ENCODE results near the gene IGFL4. TPM values are rescaled to one million over a fixed set of nuclear protein-coding genes. Genes with fewer than 3 reads are reported as not detected.
A peak's percentile ranks its signal among the peaks of the same experiment; 100 is the strongest.

IGFL4 gene
- total RNA-seq, 3 donors from 2014 or later: not detected

DNA sequence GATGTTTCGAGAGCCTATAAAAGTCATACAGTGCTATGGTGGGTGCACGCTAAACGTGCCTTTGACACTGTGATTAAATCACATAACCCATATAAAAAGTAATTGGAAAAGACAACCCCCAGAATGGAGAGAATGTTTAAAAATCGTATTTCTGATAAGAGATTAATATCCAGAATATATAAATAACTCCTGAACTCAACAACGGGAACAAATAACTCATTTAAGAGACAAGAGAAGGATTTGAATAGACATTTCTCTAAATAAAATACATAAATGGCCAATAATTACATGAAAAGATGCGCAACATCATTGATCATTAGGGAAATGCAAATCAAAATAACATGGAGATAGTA is 37.0 kb upstream of the IGFL4 start:
- peaks cover 2 to 10% of the 10 kb centered on the region in 2 donors for H3K27me3 ChIP-seq
- H3K4me1 ChIP-seq: no peaks in the 10 kb centered on the region
- peak overlapping the region in 2 of 3 donors; percentile 41 to 64 for H3K4me3 ChIP-seq
- H3K36me3 ChIP-seq: no peaks in the 10 kb centered on the region
- no peak for DNase-seq (ENCODE audit: low spot score in 2 of 2)
- H3K9me3 ChIP-seq: no peaks in the 10 kb centered on the region
- intact Hi-C loops (cut with DNase I; ENCODE audit: low total_unique reads): loop anchor here (2.0 to 10.0 kb wide), 2 partner anchors 53 to 187 kb away; partner anchors contain the start of gene PGLYRP1
- no peak overlapping the region for H3K27ac ChIP-seq
- TF ChIP-seq, protein P1, sequence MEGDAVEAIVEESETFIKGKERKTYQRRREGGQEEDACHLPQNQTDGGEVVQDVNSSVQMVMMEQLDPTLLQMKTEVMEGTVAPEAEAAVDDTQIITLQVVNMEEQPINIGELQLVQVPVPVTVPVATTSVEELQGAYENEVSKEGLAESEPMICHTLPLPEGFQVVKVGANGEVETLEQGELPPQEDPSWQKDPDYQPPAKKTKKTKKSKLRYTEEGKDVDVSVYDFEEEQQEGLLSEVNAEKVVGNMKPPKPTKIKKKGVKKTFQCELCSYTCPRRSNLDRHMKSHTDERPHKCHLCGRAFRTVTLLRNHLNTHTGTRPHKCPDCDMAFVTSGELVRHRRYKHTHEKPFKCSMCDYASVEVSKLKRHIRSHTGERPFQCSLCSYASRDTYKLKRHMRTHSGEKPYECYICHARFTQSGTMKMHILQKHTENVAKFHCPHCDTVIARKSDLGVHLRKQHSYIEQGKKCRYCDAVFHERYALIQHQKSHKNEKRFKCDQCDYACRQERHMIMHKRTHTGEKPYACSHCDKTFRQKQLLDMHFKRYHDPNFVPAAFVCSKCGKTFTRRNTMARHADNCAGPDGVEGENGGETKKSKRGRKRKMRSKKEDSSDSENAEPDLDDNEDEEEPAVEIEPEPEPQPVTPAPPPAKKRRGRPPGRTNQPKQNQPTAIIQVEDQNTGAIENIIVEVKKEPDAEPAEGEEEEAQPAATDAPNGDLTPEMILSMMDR (IDR thresholded peaks at IDR 0.05): peak in 2 of 3 donors; percentile 4 to 9
- TF ChIP-seq POLR2AphosphoS5 (IDR thresholded peaks at IDR 0.05): no peak

DNA sequence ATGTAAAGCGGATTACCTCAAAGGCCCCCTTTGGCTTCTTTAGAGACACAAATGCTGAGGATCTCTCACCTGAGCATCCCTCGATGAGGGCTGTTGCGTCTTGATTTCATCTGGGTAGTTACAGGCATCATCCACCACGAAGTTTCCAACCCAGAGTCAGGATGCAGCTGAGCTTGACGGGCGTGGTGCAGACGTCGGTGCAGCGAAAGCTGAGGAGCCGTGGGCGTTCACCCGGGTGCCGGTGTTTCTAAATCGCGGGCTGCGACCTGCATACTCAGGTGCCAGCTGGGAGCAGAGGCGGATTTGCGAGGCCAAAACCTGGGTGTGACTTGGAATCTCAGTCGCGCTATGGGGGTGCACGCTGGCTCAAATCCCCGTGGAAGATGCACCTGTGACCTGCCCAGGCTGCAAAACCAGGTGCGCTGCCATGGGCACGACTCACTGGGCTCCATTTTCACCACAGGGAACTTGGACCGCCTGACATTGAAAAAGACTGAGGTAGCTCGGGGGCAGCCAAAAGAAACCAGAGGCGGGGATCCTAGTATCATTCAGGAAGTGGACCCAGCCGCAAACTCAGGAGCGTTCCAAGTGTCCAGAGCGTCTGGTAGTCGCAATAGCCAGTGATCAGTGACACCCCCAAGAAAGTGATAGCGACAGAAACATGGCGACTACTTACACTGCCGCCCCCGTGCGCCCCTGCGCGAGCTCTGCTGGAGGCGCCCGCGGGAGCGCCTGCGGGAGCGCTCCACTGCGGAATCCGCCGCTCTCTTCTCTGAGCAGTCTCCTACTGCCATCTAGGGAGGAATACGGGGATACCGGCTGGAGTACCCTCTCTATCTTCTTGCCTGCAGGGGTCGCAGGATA is 36.4 kb upstream of the IGFL4 start:
- DNase-seq (ENCODE audit: low spot score in 2 of 2): peak in 1 of 2 donors; percentile 47
- intact Hi-C loops (cut with DNase I; ENCODE audit: low total_unique reads): loop anchor here (2.0 to 10.0 kb wide), 2 partner anchors 52 to 188 kb away; partner anchors contain the start of gene PGLYRP1

DNA sequence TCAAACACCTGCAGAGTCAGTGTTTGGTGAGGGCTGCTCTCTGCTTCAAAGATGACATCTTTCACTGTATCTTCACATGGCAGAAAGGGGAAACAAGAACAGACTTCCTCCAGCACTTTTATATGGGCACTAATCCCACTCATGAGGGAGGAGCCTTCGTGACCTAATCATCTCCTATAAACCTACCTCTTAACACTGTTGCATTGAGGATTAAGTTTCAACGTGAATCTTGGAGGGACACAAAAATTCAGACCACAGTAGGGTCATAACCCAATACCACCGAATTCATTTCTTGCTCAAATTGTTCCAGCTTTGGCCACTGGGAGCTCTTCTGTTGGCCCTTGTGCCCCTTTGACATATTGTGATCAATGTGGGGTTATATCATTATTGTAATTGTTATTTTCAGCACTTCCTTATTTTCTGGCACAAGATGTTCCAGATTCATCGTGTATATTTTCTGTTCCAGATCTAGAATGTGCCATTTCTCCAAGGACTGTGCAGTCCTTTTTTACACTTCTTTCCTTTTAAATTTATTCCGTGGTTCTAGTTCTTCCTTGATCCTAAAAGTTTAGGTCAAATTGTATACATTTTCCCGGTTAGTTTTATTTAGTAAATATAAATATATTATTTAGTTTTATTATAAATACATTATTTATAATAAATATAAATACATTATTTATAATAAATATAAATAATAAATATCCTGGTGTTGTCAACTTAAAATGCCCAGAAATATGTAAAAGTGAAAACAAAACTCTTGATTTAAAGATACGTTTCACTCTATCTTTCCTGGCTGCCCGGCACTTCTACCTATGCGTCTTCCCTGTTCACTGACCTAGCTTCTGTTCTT is 35.5 kb upstream of the IGFL4 start:
- DNase-seq (ENCODE audit: low spot score in 2 of 2): no peak
- H3K4me1 ChIP-seq: no peaks in the 10 kb centered on the region
- H3K27ac ChIP-seq: no peak overlapping the region
- H3K4me3 ChIP-seq: no peak overlapping the region
- peaks cover 2 to 10% of the 10 kb centered on the region in 2 donors for H3K27me3 ChIP-seq
- H3K9me3 ChIP-seq: no peaks in the 10 kb centered on the region
- intact Hi-C loops (cut with DNase I; ENCODE audit: low total_unique reads): loop anchor here (2.0 to 10.0 kb wide), 2 partner anchors 51 to 189 kb away; partner anchors contain the start of gene PGLYRP1
- no peaks in the 10 kb centered on the region for H3K36me3 ChIP-seq
- TF ChIP-seq POLR2AphosphoS5 (IDR thresholded peaks at IDR 0.05): no peak
- TF ChIP-seq, protein P1 (IDR thresholded peaks at IDR 0.05): no peak
- TF ChIP-seq POLR2A (IDR thresholded peaks at IDR 0.05): no peak

More for the DNA sequence above, 36.4 kb upstream of the IGFL4 start:
- Histone ChIP-seq H3K4me1 (no peaks in the 10 kb centered on the region), H3K9me3 (no peaks in the 10 kb centered on the region), H3K27ac (no peak overlapping the region), H3K4me3 (peak overlapping the region; percentile 5 to 64 (median 41)), H3K27me3 (peaks cover 2 to 10% of the 10 kb centered on the region in 2 donors), H3K36me3 (no peaks in the 10 kb centered on the region)
- TF ChIP-seq POLR2A (IDR thresholded peaks at IDR 0.05) (no peak), POLR2AphosphoS5 (IDR thresholded peaks at IDR 0.05) (no peak)
- TF ChIP-seq, protein P1 (IDR thresholded peaks at IDR 0.05): peak; percentile 48 to 93 (median 69)

DNA sequence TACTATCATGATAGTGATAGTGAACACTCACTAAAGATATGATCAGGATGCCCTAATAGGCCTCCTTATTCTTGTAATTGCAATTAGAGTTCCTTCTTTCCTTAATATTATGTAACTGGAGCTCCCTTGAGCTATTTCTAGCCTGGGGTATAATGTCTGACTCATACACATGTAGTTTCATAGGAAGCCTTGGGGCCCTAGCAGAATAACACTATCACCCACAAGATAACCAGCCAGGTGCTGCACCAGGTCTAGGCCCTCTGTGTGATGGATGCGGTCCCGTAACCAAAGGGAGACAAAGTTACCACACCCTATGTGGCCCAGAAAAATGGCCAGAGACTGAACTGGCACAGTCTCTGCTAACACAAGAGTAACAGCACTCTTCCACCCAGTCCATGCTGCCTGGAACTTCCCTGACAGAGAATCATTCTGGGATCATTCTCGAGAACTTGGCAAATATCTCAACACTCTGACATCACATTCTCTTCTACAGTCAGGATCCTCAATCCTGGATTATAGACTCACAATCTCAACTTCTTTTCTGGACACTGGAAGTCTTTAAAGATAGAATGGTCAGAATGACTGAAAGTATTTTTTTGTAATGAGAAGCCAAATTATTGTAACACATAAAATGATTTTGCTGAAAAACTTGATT is 32.6 kb upstream of the IGFL4 start:
- no peak overlapping the region for H3K27ac ChIP-seq
- DNase-seq (ENCODE audit: low spot score in 2 of 2): no peak
- H3K4me3 ChIP-seq: no peak overlapping the region
- H3K4me1 ChIP-seq: no peaks in the 10 kb centered on the region
- intact Hi-C loops (cut with DNase I; ENCODE audit: low total_unique reads): loop anchor here (10.0 kb wide), 1 partner anchor 49 kb away; the partner anchor contains the start of gene PGLYRP1
- no peaks in the 10 kb centered on the region for H3K9me3 ChIP-seq
- TF ChIP-seq, protein P1 (IDR thresholded peaks at IDR 0.05): no peak
- TF ChIP-seq POLR2A (IDR thresholded peaks at IDR 0.05) (no peak), POLR2AphosphoS5 (IDR thresholded peaks at IDR 0.05) (no peak)
- no peaks in the 10 kb centered on the region for H3K36me3 ChIP-seq
- H3K27me3 ChIP-seq: peaks cover 0 to 10% of the 10 kb centered on the region in 2 donors

Data from breast epithelium (tissue), 4 donors.